ENCODE measurements around the gene RGS10.
"Not testable (repeated sequence)": the region's sequence is repeated elsewhere in the genome, so short reads cannot be mapped to it uniquely, and the experiment has no call there.

RGS10 gene, protein sequence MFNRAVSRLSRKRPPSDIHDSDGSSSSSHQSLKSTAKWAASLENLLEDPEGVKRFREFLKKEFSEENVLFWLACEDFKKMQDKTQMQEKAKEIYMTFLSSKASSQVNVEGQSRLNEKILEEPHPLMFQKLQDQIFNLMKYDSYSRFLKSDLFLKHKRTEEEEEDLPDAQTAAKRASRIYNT

DNA sequence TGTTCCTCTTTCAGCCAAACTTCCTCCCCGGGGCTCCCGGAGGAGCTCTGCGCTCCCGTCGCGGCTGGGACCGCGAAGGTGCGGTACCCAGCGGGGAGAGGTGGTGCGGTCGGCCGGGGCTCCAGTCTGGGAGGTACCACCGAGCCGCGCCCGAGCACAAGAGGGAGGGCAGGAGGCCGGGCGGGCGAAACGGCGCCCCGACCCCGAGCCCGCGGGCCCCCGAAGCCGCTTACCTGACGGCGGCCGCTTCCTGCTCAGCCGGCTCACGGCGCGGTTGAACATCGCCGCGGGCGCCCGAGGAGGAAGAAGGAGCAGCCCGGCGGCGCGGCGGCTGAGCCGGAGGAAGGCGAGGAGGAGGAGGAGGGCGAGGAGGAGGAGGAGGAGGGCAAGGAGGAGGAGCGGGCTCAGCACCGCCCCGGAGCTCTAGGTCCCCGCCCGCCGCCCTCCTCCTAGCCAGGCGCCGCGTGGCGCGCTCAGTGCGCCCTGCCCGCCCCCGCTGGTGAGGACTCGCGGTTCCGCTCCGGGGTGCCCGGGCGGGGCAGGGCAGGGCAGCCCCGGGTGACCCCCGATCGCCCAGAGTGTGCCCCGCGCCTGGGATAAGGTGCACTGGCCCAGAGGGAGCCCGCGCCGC lies at the start of gene RGS10:
TSS of gene RGS10 (minus strand) at position 363 of the 631 bp plus-strand sequence. CDS start at position 282, 81 bp downstream.
- Mint-ChIP-seq H3K9me3 (no peaks in the 10 kb centered on the region), H3K4me1 (peaks cover 41% of the 10 kb centered on the region), H3K4me3 (peak within 1 kb of the TSS; percentile 84 to 90), H3K27me3 (peaks cover 3% of the 10 kb centered on the region), H3K27ac (peak within 1 kb of the TSS; percentile 83 to 92)
- ATAC-seq (peak; percentile 80), DNase-seq (peak; percentile 85 to 86)

DNA sequence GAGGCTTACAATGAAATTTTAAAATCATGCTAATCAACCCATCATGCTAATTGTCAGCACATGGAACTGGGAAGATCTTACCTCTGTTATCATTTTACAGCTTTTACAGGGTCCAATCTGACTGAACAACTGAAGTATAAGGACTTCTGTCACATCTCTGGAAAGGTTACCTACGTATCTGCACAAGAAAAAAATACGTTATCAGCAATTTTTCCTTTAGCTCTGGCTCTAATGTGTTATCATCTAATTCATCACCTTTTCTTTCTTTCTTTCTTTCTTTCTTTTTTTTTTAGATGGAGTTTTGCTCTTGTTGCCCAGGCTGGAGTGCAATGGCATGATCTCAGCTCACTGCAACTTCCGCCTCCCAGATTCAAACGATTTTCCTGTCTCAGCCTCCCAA lies 45.6 kb upstream of the RGS10 start:
- Mint-ChIP-seq H3K27me3 (no peaks in the 10 kb centered on the region), H3K4me3 (no peak overlapping the region), H3K4me1 (peaks cover 18% of the 10 kb centered on the region), H3K9me3 (no peaks in the 10 kb centered on the region), H3K27ac (no peak overlapping the region)
- no peak for DNase-seq
- ATAC-seq: no peak

DNA sequence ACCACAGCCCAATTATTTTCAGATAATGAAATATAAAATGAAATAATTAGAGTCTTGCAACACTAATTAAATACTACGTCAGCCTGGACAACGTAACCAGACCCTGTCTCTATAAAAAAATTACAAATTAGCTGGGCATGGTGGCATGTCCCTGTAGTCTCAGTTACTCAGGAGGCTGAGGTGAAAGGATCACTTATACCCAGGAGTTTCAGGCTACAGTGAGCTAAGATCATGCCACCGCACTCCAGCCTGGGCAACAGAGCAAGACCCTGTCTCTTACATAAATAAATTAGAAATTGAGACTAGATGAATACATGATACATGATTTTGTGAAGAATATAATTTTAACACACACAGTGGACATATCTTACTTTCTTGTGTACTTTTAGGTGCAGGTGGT lies 35.8 kb upstream of the RGS10 start:
- no peak for DNase-seq
- Mint-ChIP-seq H3K27me3 (no peaks in the 10 kb centered on the region), H3K4me1 (peaks cover 28% of the 10 kb centered on the region), H3K4me3 (no peak overlapping the region), H3K9me3 (no peaks in the 10 kb centered on the region), H3K27ac (peak overlapping the region in 1 of 2 donors; percentile 42)
- ATAC-seq: no peak

DNA sequence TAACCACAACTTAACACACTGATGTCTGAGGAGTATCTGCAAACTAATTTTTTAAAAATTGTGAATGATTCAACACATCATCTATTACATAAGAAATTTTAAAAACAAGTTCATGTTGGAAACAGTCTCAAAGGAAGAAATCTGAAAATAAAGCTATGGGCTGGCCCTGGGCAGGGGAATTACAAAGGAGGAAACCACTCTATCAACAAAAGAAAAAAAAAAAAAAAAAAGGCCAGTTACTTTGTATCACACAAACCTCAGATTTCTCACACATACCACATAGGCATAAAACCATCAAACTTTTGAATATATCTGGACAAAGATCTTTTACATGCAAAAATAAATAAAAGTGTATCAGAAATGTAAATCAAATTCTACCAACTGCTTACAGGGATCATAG lies 33.5 kb upstream of the RGS10 start:
- DNase-seq: no peak
- peak overlapping the region; percentile 54 to 79 for H3K27ac Mint-ChIP-seq
- peaks cover 28% of the 10 kb centered on the region for H3K4me1 Mint-ChIP-seq
- ATAC-seq: peak; percentile 76
- H3K27me3 Mint-ChIP-seq: no peaks in the 10 kb centered on the region
- no peaks in the 10 kb centered on the region for H3K9me3 Mint-ChIP-seq
- peak overlapping the region; percentile 30 to 66 for H3K4me3 Mint-ChIP-seq

DNA sequence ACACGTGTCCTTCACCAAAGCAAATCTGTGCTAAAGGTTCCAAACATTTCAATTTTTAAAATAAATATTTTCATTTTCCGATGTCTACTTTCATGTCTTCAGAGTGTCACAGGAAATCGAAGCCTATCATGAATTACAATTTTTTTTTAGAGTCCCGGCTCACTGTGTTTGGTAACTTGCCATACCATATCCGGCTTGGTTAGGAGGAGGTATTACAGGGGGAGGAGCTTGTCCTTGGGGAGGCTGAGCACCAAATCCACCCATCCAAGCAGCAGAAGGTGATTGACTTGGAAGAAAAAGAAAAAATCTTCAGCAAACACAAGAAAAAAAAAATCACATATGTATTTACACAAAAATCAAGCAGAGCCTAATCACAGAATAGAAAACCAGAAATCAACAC lies 33.0 kb upstream of the RGS10 start:
- Mint-ChIP-seq H3K9me3 (no peaks in the 10 kb centered on the region), H3K4me3 (peak overlapping the region; percentile 30 to 66), H3K4me1 (peaks cover 28% of the 10 kb centered on the region), H3K27ac (peak overlapping the region; percentile 10 to 79), H3K27me3 (no peaks in the 10 kb centered on the region)
- ATAC-seq (peak; percentile 99), DNase-seq (peak; percentile 23 to 51)

DNA sequence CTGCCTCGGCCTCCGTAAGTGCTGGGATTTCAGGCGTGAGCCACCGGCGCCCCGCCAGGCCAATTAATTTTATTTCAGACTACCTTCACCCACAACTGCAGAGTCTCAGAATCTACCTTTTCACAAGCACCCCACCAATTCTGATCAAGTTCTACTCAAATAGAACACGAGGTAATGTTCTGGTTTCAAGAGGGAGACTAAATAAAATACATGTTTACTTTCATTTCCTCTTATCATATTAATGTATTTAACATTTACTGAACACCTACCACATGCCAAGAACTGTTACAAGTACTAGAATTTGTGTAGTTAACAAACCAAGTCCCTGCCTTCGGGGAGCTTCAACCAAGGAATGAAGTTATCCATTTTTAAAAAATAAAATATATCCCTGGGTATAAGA lies 25.5 kb upstream of the RGS10 start:
- DNase-seq: no peak
- no peaks in the 10 kb centered on the region for H3K27me3 Mint-ChIP-seq
- H3K4me3 Mint-ChIP-seq: no peak overlapping the region
- no peak overlapping the region for H3K27ac Mint-ChIP-seq
- H3K4me1 Mint-ChIP-seq: no peaks in the 10 kb centered on the region
- H3K9me3 Mint-ChIP-seq: no peaks in the 10 kb centered on the region
- no peak for ATAC-seq

DNA sequence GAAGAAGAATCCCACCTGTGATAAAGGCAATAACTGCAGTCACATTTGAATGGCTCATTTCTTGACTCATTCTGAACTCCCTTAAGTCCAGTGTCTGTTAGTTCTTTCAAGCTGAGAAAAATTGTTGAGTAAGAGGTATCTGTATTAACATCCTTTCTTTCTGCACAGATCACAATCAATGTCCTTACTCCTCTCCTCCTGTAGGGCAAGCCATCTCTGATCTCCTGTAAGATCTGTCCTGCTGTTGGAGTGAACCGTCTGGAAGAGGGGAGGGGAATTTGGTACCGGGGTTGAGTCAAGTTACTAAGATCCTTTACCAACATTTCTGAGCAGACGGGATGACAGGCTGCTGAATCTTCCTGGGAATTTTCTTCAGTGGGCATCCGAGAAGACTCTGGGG lies 19.6 kb upstream of the RGS10 start:
- DNase-seq: no peak
- peak overlapping the region in 1 of 2 donors; percentile 50 for H3K27ac Mint-ChIP-seq
- no peak overlapping the region for H3K4me3 Mint-ChIP-seq
- no peaks in the 10 kb centered on the region for H3K9me3 Mint-ChIP-seq
- no peaks in the 10 kb centered on the region for H3K4me1 Mint-ChIP-seq
- no peaks in the 10 kb centered on the region for H3K27me3 Mint-ChIP-seq
- ATAC-seq: no peak

DNA sequence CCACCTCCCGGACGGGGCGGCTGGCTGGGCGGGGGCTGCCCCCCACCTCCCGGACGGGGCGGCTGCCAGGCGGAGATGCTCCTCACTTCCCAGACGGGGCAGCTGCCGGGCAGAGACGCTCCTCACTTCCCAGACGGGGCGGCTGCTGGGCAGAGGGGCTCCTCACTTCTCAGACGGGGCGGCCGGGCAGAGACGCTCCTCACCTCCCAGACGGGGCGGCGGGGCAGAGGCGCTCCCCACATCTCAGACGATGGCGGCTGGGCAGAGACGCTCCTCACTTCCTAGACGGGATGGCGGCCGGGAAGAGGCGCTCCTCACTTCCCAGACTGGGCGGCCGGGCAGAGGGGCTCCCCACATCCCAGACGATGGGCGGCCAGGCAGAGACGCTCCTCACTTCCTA lies 17.0 kb upstream of the RGS10 start:
- not testable (repeated sequence) for DNase-seq, H3K27ac Mint-ChIP-seq, H3K27me3 Mint-ChIP-seq, H3K9me3 Mint-ChIP-seq, ATAC-seq, H3K4me1 Mint-ChIP-seq, H3K4me3 Mint-ChIP-seq

DNA sequence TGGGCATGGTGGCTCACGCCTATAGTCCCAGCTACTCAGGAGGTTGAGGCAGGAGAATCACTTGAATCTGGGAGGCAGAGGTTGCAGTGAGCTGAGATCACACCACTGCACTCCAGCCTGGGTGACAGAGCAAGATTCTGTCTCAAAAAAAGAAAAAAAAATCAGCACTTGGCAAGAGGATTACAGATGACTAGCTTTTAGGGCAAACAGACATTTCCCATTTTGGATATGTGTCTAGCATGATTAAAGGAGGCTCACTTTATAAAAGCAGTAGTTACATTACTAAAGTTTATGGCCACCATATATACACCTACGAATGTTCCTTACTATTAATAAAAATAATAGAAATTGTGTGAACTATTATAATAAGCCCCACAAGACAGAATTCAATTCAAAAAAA lies 13.6 kb upstream of the RGS10 start:
- not testable (repeated sequence) for H3K27me3 Mint-ChIP-seq, H3K4me3 Mint-ChIP-seq, ATAC-seq, H3K9me3 Mint-ChIP-seq, H3K4me1 Mint-ChIP-seq, DNase-seq, H3K27ac Mint-ChIP-seq

DNA sequence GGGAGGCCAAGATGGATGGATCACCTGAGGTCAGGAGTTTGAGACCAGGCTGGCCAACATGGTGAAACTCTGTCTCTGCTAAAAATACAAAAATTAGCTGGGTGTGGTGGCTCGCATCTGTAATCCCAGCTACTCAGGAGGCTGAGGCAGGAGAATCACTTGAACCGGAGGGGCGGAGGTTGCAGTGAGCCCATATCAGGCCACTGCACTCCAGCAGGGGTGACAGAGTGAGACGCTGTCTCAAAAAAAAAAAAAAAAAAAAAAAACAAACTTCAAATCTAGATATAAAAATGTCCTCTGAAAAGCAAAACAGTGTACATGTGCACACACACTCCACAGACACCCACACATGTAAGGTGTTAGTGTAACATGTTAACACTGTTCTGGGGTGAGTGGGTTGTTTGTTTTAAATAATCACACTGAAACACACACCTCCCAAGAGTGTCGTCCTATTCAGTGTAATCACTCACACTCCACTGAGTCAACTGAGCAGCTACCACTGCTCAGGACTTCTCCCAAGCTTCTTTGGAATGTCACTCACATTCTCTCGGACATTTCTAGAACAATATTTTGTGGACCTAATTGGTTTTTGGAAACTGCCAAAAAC lies 12.8 kb upstream of the RGS10 start:
- ATAC-seq (no peak), DNase-seq (no peak)

DNA sequence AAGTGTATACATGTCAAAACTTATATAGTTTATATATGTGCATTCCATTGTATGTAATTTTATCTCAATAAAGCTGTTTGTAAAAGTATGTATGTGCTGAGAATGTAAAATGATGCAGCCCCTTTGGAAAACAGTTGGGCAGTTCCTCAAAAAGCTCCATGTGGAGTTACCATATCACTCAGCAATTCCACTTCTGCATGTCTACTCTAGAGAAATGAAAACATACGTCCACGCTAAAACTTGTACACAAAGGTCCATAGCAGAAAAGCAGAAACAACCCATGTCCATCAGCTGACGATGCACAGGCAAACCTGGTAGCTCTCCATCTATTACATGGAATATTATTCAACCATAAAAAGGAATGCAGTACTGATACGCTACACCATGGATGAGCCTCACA lies 8.3 kb upstream of the RGS10 start:
- DNase-seq (no peak), ATAC-seq (no peak)
- H3K27ac Mint-ChIP-seq: no peak overlapping the region
- no peak overlapping the region for H3K4me3 Mint-ChIP-seq
- no peaks in the 10 kb centered on the region for H3K9me3 Mint-ChIP-seq
- H3K4me1 Mint-ChIP-seq: no peaks in the 10 kb centered on the region
- H3K27me3 Mint-ChIP-seq: peaks cover 11% of the 10 kb centered on the region

More for the DNA sequence above, 12.8 kb upstream of the RGS10 start:
- H3K4me1 Mint-ChIP-seq: no peaks in the 10 kb centered on the region
- H3K4me3 Mint-ChIP-seq: no peak overlapping the region
- no peaks in the 10 kb centered on the region for H3K27me3 Mint-ChIP-seq
- H3K9me3 Mint-ChIP-seq: no peaks in the 10 kb centered on the region
- H3K27ac Mint-ChIP-seq: peak overlapping the region in 1 of 2 donors; percentile 41

DNA sequence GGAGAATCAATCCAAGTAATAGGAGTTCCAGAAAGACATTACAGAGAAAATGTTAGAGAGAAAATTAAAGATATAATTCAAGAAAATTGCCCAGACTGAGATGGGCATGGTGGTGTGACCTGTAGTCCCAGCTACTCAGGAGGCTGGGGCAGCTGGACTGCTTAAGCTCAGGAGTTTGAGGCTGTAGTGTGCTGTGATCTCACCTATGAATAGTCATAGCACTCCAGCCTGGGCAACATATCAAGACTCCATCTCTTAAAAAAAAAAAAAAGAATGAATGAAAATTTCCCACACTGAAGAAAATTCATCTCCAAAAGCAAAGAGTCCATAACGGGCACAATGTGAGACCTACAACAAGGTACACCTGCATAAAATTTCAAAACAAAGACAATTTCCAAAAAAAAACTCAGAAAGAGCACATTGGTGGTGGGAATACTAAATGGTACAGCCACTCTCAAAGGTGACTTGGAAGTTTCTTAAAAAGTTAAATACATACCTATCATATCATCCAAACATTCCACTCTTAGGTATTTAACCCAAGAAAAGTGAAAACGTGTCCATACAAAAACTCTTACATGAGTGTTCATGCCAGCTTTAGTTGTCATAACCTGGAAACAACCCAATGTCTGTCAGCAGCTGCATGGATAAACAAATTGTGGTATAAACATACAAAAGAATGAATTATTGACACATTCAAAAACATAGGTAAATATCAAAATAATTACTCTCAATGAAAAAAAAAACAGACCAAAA lies 6.9 kb upstream of the RGS10 start:
- no peaks in the 10 kb centered on the region for H3K4me1 Mint-ChIP-seq
- no peak for ATAC-seq
- H3K9me3 Mint-ChIP-seq: no peaks in the 10 kb centered on the region
- no peak overlapping the region for H3K4me3 Mint-ChIP-seq
- DNase-seq: no peak
- H3K27ac Mint-ChIP-seq: no peak overlapping the region
- peaks cover 11% of the 10 kb centered on the region for H3K27me3 Mint-ChIP-seq

DNA sequence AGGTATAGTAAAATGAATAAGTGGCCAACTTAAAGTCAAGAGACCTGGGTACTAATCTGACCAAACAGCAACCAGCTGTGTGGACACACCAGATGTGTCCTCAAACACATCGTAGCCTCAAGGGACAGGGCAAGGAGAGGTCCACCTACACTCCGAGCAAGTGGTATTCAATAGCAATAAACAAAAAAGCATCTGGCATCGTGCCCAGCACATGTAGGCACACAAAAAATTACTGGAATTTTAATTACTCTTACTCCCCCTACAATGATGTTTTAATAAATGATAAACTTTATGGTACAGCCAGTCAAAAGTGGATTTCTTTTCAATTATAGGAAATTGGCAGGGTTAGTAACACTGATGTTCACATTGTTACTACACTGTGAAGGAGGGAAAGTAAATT lies 3.5 kb upstream of the RGS10 start:
- peaks cover 13% of the 10 kb centered on the region for H3K4me1 Mint-ChIP-seq
- ATAC-seq (no peak), DNase-seq (no peak)
- H3K9me3 Mint-ChIP-seq: no peaks in the 10 kb centered on the region
- no peak overlapping the region for H3K27ac Mint-ChIP-seq
- H3K4me3 Mint-ChIP-seq: no peak overlapping the region
- H3K27me3 Mint-ChIP-seq: peaks cover 11% of the 10 kb centered on the region

DNA sequence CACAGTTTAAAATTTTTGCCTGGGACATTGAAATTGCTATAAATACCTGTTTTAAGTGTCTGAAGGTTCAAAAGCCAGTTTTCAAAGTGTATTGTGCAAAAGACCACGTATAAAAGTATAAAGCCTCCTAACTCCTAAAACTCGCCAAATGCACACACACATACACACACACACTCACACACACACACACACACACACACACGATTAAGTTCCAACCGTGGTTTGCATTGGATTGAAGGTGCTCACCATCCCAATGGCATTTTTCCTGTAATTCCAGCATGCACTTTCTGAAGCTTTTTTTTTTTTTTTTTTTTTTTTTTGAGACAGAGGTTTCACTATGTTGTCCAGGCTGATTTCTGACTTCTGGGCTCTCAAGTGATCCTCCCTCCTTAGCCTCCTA lies 2.8 kb upstream of the RGS10 start:
- peaks cover 11% of the 10 kb centered on the region for H3K27me3 Mint-ChIP-seq
- no peak overlapping the region for H3K4me3 Mint-ChIP-seq
- H3K9me3 Mint-ChIP-seq: no peaks in the 10 kb centered on the region
- H3K27ac Mint-ChIP-seq: no peak overlapping the region
- DNase-seq (no peak), ATAC-seq (no peak)
- peaks cover 14% of the 10 kb centered on the region for H3K4me1 Mint-ChIP-seq

DNA sequence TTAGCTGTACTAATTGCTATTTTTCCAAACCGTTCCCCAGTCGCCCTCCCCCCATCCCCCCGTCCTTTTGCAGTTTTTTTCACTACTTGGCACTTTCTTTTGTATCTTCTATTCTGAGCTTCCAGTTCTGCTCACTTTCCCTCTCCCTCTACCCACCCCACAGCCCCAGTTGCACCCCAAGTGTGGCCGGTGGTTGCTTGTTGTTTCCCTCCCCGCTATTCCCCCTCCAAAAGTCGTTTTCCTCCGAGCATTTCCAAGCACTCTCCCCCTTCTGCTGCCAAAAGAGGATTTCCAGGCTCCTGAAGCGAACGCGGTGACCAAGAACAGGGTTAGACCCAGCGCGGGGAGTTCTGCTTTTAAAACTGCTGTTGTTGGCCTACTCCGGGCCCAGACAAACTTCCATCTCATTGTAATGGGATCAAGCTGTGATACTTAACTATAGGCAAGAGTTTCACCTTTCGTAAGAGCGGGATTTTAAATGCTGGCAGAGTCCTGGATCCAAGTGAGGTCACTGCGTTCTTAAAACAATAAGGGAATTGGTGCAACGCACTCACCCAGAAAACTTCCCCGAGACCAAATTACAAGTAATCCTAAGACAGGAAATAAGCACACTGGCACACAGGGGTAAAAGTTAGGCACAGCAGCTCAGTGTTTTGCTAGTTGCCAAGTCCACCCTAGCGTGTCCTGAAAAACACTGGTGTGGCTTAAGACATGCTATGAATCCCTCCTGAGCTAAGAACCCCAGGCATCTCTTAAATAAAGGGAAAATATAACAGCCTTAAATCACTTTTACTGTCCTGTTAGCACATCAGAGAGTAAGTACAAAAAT lies 1.5 kb upstream of the RGS10 start:
- no peaks in the 10 kb centered on the region for H3K9me3 Mint-ChIP-seq
- DNase-seq: no peak
- H3K4me3 Mint-ChIP-seq: peak overlapping the region; percentile 84 to 90
- ATAC-seq: no peak
- peaks cover 25% of the 10 kb centered on the region for H3K4me1 Mint-ChIP-seq
- peaks cover 11% of the 10 kb centered on the region for H3K27me3 Mint-ChIP-seq
- H3K27ac Mint-ChIP-seq: peak overlapping the region in 1 of 2 donors; percentile 92
